NK-92 (cell line): ENCODE measurements around the gene ZNF319.

Source experiments
- DNase-seq: peaks from one replicate; lab custom pipeline; 2025; ENCODE audit not compliant: unreplicated experiment; lab: John Stamatoyannopoulos, UW

ZNF319 gene

DNA sequence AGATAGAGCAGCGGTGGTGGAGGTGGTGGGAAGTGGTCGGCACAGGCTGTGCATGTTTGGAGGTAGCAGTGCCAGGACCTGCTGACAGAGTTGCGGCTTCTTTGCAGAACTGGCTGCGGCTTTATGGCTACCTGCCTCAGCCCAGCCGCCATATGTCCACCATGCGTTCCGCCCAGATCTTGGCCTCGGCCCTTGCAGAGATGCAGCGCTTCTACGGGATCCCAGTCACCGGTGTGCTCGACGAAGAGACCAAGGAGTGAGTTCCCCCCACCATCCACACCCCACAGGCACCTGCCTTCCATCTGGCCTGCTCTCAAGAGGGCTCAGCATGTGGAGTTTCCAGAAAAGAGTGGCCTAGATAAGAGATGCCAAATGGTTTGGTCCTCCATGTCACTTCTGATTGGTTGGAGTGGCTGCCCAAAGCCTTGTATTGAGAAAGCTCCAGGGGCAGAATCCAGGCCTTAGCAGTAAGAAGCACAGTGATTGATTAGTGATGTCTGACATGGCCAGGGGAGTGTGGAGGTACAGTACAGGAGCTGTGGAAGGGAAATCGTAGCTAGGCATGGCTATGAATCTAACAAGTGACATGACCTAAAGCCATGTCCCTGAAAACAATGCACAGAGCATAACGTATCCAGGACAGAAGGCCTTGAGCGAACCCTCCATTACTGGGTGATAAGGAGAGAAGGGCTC is 37.0 kb upstream of the ZNF319 start:
- DNase-seq: no peak

DNA sequence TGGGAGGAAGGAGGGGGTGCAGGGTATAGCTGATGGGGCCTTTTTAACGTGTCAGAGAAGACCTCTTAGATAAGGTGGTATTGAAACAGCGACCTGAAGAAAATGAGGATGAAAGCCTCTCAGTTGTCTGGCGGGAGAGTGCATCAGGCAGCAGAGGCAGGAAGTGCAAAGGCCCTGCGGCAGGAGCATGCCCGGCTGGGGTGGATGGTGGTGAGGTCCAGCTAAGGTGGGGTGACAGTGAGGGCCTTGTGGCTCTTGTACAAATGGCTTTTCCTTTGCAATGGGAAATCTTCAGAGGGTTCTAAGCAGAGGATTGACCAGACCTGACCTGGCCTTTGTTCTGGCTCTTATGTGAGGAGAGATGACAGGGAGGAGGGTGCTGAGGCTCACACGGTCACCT is 36.5 kb upstream of the ZNF319 start:
- no peak for DNase-seq

DNA sequence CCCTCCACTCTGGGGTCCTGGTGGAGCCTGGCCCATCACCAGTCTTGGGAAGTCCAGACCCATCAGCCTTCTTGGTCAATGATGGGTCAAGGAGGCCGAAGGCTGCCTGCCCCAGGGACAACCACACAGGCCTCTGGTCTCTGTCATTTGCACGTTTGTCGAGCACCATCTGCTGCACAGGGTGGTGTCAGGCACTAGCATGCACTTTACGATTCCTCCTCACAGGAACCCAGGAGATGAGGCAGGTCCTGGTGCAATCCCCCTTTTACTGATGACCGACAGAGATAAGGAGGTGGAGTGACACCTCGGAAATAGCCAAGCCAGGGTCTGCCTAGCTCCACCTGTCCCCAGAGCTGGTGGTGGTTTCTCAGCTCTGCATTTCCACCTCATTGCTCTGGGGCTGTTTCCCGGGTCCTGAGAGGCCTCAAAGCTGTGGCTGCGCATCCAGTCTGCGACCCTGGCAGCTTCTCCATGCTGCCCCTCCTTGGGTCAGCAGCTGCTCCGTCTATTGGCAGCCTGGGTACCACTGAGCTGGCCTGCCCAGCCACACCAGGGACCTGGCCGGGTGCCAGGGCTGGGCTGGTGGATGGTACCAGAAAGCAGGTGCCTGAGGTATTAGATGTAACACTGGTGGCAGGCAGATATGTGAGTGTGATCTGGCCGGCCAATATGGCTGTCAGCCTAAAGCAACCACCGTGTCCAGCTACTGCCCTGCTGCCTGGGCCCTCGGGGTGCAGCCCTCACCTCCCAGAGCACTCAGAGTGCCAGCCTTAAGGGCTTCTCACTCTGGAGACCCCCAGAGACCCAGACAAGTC is 35.1 kb upstream of the ZNF319 start:
- DNase-seq: no peak

DNA sequence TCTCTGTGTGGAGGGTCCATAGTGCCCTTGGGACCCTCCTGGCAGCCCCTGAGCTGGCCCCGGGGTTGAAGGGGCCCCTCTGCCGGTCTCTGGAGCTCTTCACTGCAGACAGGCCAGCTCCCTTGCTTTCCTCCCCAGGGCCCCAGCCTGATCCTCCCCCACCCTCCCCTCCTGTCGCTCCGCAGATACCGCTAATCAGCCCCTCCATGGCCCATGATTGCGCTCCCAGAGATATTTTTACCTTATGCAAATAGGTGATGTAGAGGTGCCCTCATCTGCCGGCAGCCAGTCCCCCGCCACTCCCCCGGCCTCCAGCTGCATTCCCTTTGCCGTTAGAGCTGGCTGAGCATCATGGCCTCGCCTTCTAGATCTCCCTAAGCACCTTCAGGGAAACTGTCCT is 34.3 kb upstream of the ZNF319 start:
- no peak for DNase-seq

DNA sequence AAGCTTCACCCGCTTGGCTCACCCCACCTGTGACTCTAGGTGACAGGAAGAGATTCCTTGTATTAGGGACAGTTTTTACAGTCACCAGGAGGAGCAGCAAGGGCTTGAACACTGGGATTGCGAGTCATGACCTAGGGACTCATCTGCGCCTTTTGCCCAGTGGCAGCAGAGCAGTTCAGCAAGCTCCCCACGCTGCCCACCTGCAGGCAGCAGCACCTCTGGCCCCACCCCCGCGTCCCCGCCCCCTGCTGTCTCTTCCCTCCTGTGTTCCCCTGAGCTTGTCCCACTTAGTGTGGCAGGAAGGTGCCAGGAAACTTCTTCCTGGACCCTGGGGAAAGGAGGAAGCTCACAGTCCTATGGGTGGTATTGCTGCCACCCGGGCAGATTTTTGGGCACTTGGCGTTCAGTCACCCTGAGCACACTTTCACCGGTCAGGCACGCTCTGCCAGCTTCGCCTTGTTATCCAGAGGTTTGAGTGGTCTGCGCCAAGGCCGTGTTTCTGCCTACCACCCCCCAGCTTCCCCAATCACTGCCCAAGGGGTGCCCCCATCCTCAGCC is 33.7 kb upstream of the ZNF319 start:
- no peak for DNase-seq

DNA sequence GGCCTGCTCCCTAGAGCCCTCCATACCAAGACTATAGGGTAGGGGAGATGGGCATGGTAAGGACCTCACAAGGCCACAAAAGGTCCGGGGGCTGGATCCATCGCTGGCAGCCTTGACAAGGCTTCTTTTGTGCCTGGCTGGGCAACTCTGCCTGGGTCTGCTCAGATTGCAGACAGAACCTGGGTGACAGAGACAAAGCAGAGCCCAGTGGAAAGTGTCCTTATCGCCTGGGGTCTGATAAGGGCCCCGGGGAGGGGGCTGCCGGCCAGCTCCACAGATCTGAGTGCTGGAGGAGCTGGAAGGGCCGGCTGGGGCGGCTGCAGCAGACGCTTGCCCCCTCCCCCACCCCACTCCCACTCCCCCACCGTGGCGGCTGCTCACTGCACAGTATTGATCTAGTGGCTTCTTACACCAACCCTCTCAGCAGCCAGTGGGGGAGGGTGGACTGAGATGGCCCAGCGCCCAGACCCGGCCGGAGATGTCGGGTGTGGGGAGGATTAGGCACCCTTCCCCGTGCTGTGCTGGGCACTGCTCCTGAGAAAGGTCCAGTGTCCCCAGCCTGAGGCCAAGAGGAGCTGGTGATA is 32.3 kb upstream of the ZNF319 start:
- no peak for DNase-seq

DNA sequence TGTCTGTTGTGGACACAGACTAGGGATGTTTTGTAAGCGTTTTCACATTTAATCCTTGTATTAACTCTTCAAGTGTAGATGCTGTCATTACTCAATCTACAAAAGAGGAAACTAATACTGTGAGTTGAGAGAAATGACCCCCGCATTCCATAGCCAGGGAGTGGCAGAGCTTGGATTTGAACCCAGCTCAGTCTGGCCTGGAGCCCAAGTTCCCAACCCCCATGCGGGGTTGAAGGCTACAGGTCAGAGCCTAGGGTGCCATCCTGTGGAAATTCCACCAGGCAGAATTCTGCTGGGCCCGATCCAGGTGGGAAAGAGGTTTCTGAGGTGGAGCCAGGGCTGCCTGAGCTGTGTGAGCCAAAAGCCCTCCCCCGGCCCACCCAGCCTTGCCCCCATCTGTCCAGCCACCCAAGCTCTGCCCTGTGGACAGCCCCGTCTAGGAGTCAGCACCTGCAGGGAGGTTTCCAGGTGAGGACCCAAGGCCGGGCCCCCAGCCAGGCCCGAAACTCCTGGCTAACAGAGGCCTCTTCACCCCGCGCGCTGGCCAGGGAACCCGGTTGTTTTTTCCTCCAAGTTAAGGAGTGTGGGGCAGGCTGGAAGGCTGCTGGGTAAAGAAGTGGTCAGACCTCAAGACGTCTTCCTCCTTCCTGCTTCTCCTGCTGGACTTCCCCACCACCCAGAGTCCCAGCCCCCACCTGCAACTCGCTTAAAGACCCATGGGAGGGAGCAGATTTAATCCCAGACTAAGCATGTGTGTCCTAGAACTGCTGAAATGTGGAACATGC is 30.7 kb upstream of the ZNF319 start:
- DNase-seq: no peak

DNA sequence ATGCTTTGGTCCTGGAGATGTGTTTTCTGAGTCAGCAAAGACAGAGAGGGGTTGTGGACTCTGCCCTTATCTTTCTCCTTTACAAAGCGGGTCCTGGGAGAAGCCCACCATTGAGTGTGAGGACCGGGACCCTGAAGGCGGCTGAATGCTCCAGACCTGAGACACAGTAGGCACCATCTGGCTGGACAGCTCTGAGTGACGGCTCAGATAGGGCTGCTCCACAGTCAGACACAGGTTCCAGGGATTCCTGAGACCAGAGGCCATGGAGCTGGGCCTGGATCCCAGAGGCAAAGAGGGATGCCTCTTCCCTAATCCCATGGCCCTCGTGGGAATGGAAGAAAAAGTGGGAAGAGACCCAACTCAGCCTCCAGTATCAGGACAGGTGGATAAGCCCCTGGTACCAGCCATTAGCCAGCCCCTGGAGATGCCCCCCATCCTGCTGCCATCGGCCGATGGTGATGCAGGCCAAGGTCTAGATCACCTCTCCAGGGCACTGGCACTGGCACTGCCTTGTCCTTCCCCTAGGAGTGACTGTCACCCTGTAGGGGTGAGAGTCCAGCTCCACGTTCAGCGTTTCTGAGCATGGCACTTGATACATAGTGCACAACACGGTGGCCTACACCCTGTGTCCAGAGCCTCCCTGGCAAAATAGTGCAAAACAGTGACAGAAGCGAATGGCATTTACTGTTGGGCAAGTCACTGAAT is 29.8 kb upstream of the ZNF319 start:
- DNase-seq: no peak

DNA sequence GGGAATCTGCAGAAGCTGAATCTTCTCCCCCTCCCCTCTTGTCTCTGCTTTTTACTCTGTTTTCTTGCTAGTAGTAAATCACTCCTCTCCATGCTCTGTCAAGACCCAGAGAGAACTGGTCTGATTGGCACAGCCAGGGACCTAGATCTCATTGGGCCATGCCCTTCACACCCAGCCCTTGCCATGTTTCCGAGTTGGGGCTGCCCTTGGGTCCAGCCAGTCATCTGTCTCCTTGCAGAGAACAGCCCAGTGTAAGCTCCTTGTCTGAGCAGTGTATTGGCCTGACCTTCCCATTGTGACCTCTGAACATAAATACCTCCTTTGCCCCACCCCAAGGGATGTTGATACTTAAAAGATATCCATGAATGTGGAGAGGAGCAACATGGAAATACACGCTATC is 28.9 kb upstream of the ZNF319 start:
- DNase-seq: no peak

DNA sequence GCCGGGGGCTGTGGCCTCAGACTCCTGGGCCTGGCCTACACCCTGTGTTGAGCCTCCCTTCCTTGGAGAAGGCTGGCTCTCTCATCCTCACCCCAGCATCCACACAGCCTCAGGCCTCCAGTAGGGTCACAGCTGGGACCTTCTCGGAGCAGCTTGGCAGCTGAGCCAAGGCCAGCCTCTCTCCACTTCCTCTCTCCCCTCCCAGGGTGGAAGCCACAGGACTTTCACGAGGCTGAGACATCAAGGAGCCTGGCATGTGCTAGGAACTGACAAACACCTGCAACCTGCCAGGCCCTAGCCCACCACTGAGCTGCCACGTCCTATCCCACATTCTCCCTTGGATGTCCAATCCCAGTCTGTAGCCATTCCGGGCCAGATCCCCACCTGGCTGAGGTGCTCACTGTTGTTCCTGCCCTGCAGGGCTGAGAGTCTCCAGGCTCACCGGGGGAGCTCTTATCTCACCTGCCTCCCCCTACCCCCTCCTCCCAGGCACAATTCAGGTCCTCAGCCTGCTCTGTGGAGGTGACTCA is 28.1 kb upstream of the ZNF319 start:
- no peak for DNase-seq

DNA sequence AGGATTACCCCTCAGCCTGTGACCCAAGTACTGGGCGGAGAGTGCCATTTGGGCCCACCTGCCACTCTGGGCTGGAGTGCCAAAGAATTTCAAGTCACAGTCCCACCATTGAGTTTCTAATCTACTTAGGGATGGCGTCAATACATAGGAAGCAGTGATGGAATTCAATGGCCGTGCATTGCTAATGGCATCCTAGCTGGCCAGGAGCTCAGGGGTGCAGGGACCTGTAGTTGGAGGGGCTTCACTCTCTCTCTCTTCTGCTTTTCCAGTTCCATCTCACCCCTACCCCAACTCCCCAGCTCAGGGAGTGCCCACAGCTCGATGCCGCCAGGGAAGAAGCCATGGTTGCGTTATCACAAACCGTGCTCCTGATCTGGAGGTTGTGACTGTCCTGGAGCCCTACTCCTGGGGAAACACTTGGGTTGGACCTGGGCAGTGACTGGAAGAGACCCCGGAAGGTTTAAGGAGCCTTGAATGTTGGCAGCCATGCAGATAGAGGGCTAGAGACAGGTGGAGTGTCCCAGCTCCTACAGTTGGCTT is 27.5 kb upstream of the ZNF319 start:
- no peak for DNase-seq

DNA sequence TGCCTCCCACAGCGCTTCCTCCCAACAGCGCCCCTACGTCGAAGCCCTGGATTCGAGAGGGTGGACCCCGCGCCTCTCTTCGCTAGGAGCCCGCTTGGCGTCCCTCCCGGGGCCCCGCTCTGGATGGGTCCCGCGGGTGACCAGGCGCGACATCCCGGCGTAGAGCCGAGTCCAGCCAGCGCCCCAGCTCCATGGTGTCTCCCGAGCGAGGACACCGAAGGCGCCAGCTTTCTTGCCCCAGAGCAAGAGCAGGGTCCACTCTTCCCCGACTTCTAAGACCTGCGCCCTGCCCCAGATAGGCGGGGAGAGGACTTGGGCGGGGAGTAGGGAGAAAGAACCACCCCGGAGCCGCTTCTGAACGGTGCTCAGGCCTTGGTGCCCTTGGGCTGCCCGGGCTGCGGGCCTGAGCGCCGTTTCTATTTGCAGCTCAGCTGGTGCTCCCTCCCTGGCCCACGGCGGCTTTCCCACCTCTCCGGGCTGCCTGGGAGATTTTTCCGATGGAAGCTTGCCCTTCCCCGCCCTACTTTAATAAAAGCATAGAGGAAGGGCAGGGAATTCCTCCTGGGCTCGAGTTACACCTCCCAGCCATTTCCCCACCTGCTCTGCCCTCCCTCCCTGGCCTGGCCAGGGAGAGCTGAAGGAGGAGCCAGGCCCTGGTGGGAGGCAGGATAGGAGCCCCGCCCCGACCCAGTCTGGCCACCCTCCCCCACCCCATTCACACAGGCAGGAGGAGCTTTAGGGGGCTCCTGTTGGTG is 26.9 kb upstream of the ZNF319 start:
- DNase-seq: no peak

DNA sequence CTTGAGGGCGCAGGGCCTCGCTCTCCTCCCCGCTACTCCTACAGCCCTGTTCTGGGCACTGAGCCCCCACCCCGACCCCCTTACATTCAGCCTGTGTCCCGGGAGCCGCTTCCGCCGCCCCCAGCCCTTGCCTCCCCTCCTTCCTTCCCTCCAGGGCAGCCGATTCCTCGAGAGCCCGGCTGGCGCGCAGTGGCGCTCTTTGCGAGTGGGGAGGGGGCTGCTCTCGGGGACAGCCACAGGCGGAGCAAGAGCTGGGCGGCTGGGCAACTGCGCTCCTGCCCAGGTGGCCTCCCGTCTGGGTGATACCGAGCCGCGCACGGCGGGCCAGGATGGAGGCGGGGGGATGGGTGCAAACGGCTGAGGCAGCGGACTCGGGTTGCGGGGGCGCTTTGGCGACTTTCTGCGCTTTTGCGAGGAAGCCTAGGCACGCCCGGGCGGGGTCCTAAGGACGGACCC is 26.3 kb upstream of the ZNF319 start:
- no peak for DNase-seq

DNA sequence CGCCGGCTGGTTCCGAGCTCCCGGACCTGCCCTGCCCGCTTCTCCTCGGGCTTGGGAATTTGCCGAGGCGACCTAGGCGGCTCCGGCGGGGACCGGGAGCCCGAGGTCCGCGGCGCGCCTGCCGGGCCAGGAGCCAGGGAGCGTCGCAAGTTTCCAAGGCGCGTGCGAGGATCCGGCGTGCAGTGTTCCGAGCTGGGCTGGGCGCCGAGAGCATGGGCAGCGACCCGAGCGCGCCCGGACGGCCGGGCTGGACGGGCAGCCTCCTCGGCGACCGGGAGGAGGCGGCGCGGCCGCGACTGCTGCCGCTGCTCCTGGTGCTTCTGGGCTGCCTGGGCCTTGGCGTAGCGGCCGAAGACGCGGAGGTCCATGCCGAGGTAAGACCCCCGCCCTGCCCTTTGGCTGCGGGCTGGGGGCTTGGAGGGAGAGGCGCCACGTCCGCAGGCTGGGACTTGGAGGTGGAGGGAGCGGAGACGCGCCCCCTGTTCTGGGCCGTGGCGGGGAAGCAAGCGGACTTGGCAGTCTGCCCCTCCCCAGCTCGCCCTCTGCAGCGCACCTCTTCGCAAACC is 25.8 kb upstream of the ZNF319 start:
- DNase-seq: no peak

DNA sequence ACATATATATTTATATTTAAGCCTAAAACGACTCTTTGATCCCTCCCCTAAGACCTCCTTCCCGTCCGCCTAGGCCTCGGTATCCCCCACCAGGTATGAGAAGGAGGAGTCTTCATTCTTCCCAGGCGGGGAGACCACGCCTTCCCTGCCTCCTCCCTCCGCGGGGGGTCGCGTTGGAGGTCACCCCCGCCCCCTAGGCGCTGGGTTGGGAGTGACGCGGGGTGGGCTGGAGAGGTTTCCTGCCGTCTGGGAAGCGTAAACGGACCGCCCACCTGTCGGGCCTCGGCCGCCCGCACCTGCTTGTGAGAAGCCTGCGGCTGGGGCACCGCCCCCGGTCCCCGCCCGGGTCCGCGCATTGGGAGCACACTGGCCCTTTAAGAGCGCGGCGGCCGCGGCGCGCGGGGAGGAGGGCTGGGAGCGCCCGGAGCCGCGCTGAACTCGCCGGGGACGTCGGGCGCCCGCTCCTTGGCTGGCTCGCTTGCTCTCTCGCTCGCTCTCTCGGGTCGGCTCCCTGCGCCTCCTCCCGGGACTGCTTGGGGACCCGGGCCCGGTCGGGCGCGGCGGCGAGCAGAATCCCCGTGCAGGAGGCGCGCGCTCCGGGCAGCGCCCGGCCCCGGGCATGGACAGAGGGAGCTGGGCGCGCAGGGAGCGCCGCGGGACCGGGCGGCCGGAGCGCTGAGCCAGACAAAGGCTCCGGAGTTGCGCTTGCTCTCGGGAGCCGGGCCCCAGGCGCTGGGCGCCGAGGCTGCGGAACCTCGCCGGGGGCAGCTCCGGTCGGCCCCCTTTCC is 25.1 kb upstream of the ZNF319 start, which contains the start of gene MMP15:
TSS of gene MMP15 (plus strand) at position 404 of the 788 bp plus-strand sequence. CDS start 597 bp downstream, outside the sequence.
- no peak for DNase-seq

DNA sequence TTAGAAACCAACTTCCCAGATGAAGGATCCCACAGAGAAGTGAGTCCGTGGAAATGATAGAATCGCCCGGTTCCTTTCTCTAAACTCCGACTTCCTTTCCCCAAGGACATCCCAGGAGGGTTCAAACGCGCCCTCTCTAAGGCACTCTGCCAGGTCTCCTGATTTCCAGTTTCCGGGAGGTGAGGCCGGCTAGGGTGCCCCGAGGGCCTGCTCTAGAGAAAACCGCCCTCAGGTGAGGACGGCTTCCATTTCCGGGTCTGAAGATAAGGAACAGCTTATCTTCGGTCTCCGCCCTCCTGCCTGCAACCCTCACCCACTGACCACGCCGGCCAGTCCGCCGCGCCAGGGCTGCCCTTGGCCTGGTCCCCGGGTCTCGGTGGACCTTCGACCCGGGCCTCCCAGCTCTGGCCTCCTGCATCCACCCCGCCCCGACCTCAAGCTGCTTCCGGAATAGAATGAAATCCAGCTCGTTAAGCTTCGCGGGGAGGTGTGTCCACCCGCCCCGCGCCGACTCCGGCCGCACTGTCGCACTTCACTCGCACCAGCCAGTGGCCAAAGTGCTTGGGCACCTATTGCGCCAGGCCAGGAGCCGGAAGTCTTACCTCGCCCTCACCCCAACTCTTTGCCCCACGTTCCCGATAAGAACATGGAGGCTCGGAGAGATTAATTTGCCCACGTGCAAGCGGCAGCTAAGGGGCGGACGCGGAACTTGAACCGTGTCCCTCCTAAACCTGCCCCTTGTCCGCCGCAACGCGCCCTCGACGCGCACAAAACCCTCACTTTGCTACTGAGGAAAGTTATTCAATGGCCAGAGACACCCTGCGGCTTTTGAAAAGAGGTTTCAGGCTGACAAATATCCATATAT is 24.2 kb upstream of the ZNF319 start:
- DNase-seq: no peak
